Endothelial cell of umbilical vein (primary cell): ENCODE measurements around the gene ZCCHC14. TPM values are rescaled to one million over a fixed set of nuclear protein-coding genes. Genes with fewer than 3 reads are reported as not detected.

Experiments
- BruUV-seq: library from RNA; stranded (reverse); fragments of 400-500 nt; replicated peaks from 2 replicates; lab custom pipeline; 2021; lab: Mats Ljungman, UMichigan
- CTCF ChIA-PET: fragments of 300-600, 350-600 bp; sonication (Branson Sonifier 250); formaldehyde crosslinking; loops from one replicate; lab custom pipeline; 2021; ENCODE audit warnings: antibody characterized with exemption, inconsistent platforms; lab: Charles Lee
- POLR2A ChIA-PET: fragments of 300-600, 350-600 bp; sonication (Branson Sonifier 250); formaldehyde crosslinking; loops from one replicate; lab custom pipeline; 2021; ENCODE audit warnings: antibody characterized with exemption, inconsistent platforms; lab: Charles Lee
- DNase-seq: peaks from one replicate; pipeline ENCODE4 v3.0.0-alpha.2; 2011; ENCODE audit warnings: low read depth, low spot score
- FAIRE-seq: peaks from 2 replicates; lab custom pipeline; 2011; peaks lifted over from hg19 to GRCh38; lab: Jason Lieb, UNC
- H2AFZ ChIP-seq: 2 replicates; pipeline ENCODE4 v1.6.0; 2012; ENCODE audit warnings: low read depth, low read length, control low read depth, inconsistent platforms
- H3K27ac ChIP-seq: 2 replicates; pipeline ENCODE4 v1.5.1; 2011; ENCODE audit warnings: low read depth, mild to moderate bottlenecking, control low read depth, low read length, moderate library complexity; ENCODE audit not compliant: insufficient read depth
- H3K27me3 ChIP-seq, 2 experiments: 2 replicates each; pipeline versions ENCODE4 v1.6.0 to v1.6.1; 2011; ENCODE audit warnings: low read length in 2 of 2, mixed read lengths in 1 of 2; ENCODE audit not compliant: control insufficient read depth in 2 of 2, insufficient read depth in 2 of 2
- H3K36me3 ChIP-seq, 2 experiments: 2 replicates in 1 of 2; 3 replicates in 1 of 2; pipeline ENCODE4 v1.5.1; 2011; ENCODE audit warnings: low read length in 2 of 2, mild to moderate bottlenecking in 1 of 2, moderate library complexity in 1 of 2; ENCODE audit not compliant: control insufficient read depth in 2 of 2, insufficient read depth in 2 of 2; ENCODE audit errors: extremely low read depth in 1 of 2
- H3K4me1 ChIP-seq: 3 replicates; pipeline ENCODE4 v1.5.1; 2011; ENCODE audit warnings: mild to moderate bottlenecking, low read length; ENCODE audit not compliant: control insufficient read depth, insufficient read depth; ENCODE audit errors: extremely low read depth
- H3K4me2 ChIP-seq: 2 replicates; pipeline ENCODE4 v1.6.1; 2011; ENCODE audit warnings: low read length, control low read depth, mixed read lengths; ENCODE audit not compliant: insufficient read depth
- H3K4me3 ChIP-seq, 3 experiments: fragments of 200-600 bp in 1 of 3; sonication (generic), shearing (Covaris generic) in 1 of 3; replicated peaks in 1 of 3; 2 replicates each; pipeline ENCODE4 v1.5.1; 2011 to 2016; ENCODE audit warnings: control low read depth in 3 of 3, low read length in 3 of 3, mild to moderate bottlenecking in 2 of 3, inconsistent platforms in 1 of 3, low read depth in 1 of 3, moderate library complexity in 1 of 3; ENCODE audit not compliant: insufficient read depth in 1 of 3
- H3K79me2 ChIP-seq: 2 replicates; pipeline ENCODE4 v1.6.0; 2012; ENCODE audit warnings: low read length, inconsistent platforms; ENCODE audit not compliant: control insufficient read depth, insufficient read depth
- H3K9ac ChIP-seq: replicated peaks from 2 replicates; pipeline ENCODE3; 2011; ENCODE audit warnings: low read length, control low read depth; ENCODE audit not compliant: insufficient read depth; ENCODE audit errors: extremely low read depth
- H3K9me1 ChIP-seq: replicated peaks from 3 replicates; pipeline ENCODE4 v1.6.0; 2011; ENCODE audit warnings: mild to moderate bottlenecking, low read length; ENCODE audit not compliant: control insufficient read depth, insufficient read depth; ENCODE audit errors: extremely low read depth
- H3K9me3 ChIP-seq: replicated peaks from 2 replicates; pipeline ENCODE4 v1.5.1; 2012; ENCODE audit warnings: low read length, inconsistent platforms; ENCODE audit not compliant: control insufficient read depth, insufficient read depth
- H4K20me1 ChIP-seq: replicated peaks from 2 replicates; pipeline ENCODE3; 2011; ENCODE audit warnings: mild to moderate bottlenecking, low read length; ENCODE audit not compliant: control insufficient read depth, insufficient read depth; ENCODE audit errors: extremely low read depth
- EZH2 ChIP-seq: IDR thresholded peaks from 2 replicates; pipeline ENCODE4 v1.6.1; 2012; ENCODE audit warnings: borderline replicate concordance, low read depth, mild to moderate bottlenecking, moderate library complexity, low read length, inconsistent platforms; ENCODE audit not compliant: severe bottlenecking
- FOS ChIP-seq: IDR thresholded peaks from 2 replicates; pipeline ENCODE4 v1.6.1; 2011; ENCODE audit warnings: mild to moderate bottlenecking, low read length, moderate library complexity, borderline replicate concordance; ENCODE audit not compliant: insufficient read depth
- GATA2 ChIP-seq: IDR thresholded peaks from 2 replicates; pipeline ENCODE4 v1.7.0; 2011; ENCODE audit warnings: low read depth, mild to moderate bottlenecking, moderate library complexity, mixed read lengths, low read length; ENCODE audit not compliant: insufficient read length, insufficient read depth
- JUN ChIP-seq: IDR thresholded peaks from 2 replicates; pipeline ENCODE4 v1.6.1; 2011; ENCODE audit warnings: borderline replicate concordance, low read depth; ENCODE audit not compliant: insufficient read length, insufficient read depth
- MYC ChIP-seq: IDR thresholded peaks from one replicate; pipeline ENCODE4 v1.6.1; 2011; ENCODE audit warnings: mild to moderate bottlenecking, low read depth, low read length
- POLR2A ChIP-seq: IDR thresholded peaks from 2 replicates; pipeline ENCODE4 v1.6.1; 2012; ENCODE audit warnings: low read depth, mild to moderate bottlenecking, control low read depth, low read length
- POLR2AphosphoS5 ChIP-seq: IDR thresholded peaks from 2 replicates; pipeline ENCODE4 v1.6.1; 2012; ENCODE audit warnings: low read depth, mild to moderate bottlenecking, control low read depth, low read length, moderate library complexity; ENCODE audit not compliant: insufficient read depth
- dilution Hi-C: fragments of 300-500 bp; cut with MboI; formaldehyde crosslinking; loops from one replicate; pipeline ENCODE4 v1.15.0; 2019; ENCODE audit warnings: low sequenced_read_pairs; ENCODE audit not compliant: extremely low pct_ligation_motif_present
- intact Hi-C: fragments of 100-400 bp; cut with micrococcal nuclease; formaldehyde crosslinking; loops from one replicate; pipeline ENCODE4 v1.10.0; 2022
- polyA plus RNA-seq, 4 experiments: library from polyadenylated mRNA; depleted of rRNA in 3 of 4; stranded (reverse) in 3 of 4; unstranded in 1 of 4; fragments of >200 nt; gene quantifications; 2 replicates each; pipeline versions ENCODE4 v1.2.1 to v1.2.3, GENCODE V29; 2011 to 2012; ENCODE audit warnings: missing spikeins in 1 of 4
- total RNA-seq: library from RNA; stranded (reverse); gene quantifications from 2 replicates; pipeline ENCODE4 v1.2.3, GENCODE V29; 2021
- TF ChIP-seq, protein P1 (sequence below): IDR thresholded peaks from 2 replicates; pipeline ENCODE4 v1.6.1; 2011; ENCODE audit not compliant: insufficient read depth, insufficient read length
- TF ChIP-seq, protein P2 (sequence below), 2 donors: IDR thresholded peaks; 1 replicate in 1 of 2; 2 replicates in 1 of 2; pipeline ENCODE4 v1.5.1; 2011; ENCODE audit warnings: low read length in 2 of 2, mild to moderate bottlenecking in 2 of 2, moderate library complexity in 2 of 2, control low read depth in 1 of 2, inconsistent platforms in 1 of 2, low read depth in 1 of 2; ENCODE audit not compliant: insufficient read depth in 1 of 2; ENCODE audit errors: extremely low read depth in 1 of 2

The ZCCHC14 gene
- total and polyA plus RNA-seq, 2 donors (not counting 3 experiments of a cell fraction or from before 2014, with no cell fraction given): 9.5 to 30.9 TPM

DNA sequence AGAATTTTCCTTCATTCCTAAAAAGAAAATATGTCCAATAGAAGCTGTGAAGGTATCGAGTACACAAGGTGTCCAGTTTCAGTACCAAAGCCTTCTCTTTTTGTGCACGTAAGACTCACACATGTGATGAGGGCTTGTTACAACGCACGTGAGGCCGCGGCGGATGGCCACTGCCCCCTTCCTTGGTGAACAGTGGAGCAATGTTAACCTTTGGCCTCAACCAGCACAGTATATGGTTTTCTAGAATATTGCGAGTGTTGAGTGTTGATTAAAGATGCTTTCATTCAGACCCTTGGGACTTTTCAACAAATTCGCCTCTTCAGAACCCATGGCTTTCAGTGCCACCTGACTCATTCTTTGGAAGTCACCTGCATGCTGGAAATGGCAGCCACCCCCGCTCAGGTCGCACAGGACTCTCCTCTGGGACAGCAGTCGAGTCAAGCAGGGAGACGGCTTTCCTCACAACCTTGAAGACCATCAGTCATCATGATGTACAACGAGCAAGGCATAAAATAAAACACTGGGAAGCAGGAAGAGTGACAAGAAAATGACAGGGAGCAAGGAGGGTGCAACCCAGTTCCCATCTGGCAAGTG, 86.2 kb downstream of the ZCCHC14 start:
- no peaks in the 10 kb centered on the region for H3K27me3 ChIP-seq
- TF ChIP-seq FOS (no peak), POLR2A (no peak), EZH2 (no peak), POLR2AphosphoS5 (no peak), GATA2 (no peak), JUN (no peak), MYC (no peak)
- TF ChIP-seq, protein P1, sequence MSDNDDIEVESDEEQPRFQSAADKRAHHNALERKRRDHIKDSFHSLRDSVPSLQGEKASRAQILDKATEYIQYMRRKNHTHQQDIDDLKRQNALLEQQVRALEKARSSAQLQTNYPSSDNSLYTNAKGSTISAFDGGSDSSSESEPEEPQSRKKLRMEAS: no peak
- TF ChIP-seq, protein P2, sequence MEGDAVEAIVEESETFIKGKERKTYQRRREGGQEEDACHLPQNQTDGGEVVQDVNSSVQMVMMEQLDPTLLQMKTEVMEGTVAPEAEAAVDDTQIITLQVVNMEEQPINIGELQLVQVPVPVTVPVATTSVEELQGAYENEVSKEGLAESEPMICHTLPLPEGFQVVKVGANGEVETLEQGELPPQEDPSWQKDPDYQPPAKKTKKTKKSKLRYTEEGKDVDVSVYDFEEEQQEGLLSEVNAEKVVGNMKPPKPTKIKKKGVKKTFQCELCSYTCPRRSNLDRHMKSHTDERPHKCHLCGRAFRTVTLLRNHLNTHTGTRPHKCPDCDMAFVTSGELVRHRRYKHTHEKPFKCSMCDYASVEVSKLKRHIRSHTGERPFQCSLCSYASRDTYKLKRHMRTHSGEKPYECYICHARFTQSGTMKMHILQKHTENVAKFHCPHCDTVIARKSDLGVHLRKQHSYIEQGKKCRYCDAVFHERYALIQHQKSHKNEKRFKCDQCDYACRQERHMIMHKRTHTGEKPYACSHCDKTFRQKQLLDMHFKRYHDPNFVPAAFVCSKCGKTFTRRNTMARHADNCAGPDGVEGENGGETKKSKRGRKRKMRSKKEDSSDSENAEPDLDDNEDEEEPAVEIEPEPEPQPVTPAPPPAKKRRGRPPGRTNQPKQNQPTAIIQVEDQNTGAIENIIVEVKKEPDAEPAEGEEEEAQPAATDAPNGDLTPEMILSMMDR (IDR thresholded peaks at IDR 0.05; ENCODE audit: extremely low read depth in 1 of 2, insufficient read depth in 1 of 2, low read depth in 1 of 2, low read length in 2 of 2): no peak
- H3K36me3 ChIP-seq: peaks cover 16 to 36% of the 10 kb centered on the region in 2 experiments

More for the DNA sequence above, 86.2 kb downstream of the ZCCHC14 start:
- H3K4me3 ChIP-seq: no peak overlapping the region
- dilution Hi-C loops: no loop called here
- H3K79me2 ChIP-seq: no peaks in the 10 kb centered on the region
- no peaks in the 10 kb centered on the region for H4K20me1 ChIP-seq
- intact Hi-C loops: loop anchor here (1.0 to 10.0 kb wide), 4 partner anchors 14 to 358 kb away; partner anchors contain the start of genes KLHDC4, MAP1LC3B and ZCCHC14
- peak overlapping the region; percentile 50 for H3K9ac ChIP-seq
- no peak overlapping the region for H2AFZ ChIP-seq
- BruUV-seq: no TSS peak
- no peak for FAIRE-seq
- H3K9me1 ChIP-seq: no peaks in the 10 kb centered on the region
- H3K4me2 ChIP-seq: no peak overlapping the region
- CTCF ChIA-PET: interaction anchor here (1.1 to 2.4 kb wide), 5 partner anchors 10 to 166 kb away, joined by 3 to 20 read pairs (median 8); no protein-coding TSS in a partner anchor
- DNase-seq: no peak
- H3K9me3 ChIP-seq: no peaks in the 10 kb centered on the region
- POLR2A ChIA-PET: interaction anchor here (0.8 kb wide), 1 partner anchor 12 kb away, joined by 3 read pairs; no protein-coding TSS in a partner anchor
- peaks cover 20% of the 10 kb centered on the region for H3K4me1 ChIP-seq
- peak overlapping the region; percentile 55 for H3K27ac ChIP-seq
